Vagina (tissue), 2 donors: Measurements from ENCODE around the gene PSAP.

ENCODE experiments used
- POLR2A ChIP-seq, 2 donors: fragments of 450-650 bp; IDR thresholded peaks; one replicate each; pipeline ENCODE4 v1.6.1; 2017; ENCODE audit warnings: antibody characterized with exemption in 2 of 2, mild to moderate bottlenecking in 2 of 2, moderate library complexity in 2 of 2
- POLR2AphosphoS5 ChIP-seq, 2 donors: sonication (generic); formaldehyde crosslinking; IDR thresholded peaks; one replicate each; pipeline ENCODE4 v1.9.0; 2017; ENCODE audit warnings: antibody characterized with exemption in 2 of 2, mild to moderate bottlenecking in 2 of 2, low read depth in 1 of 2; ENCODE audit not compliant: insufficient read depth in 1 of 2
- TF ChIP-seq, protein P1 (sequence below), 3 experiments: fragments of 450-650 bp in 2 of 3; fragments of 200-600 bp in 1 of 3; sonication (generic) in 1 of 3; IDR thresholded peaks; one replicate each; pipeline ENCODE4 v1.5.1; 2017 to 2019; ENCODE audit warnings: antibody characterized with exemption in 3 of 3, mild to moderate bottlenecking in 2 of 3, moderate library complexity in 2 of 3

DNA sequence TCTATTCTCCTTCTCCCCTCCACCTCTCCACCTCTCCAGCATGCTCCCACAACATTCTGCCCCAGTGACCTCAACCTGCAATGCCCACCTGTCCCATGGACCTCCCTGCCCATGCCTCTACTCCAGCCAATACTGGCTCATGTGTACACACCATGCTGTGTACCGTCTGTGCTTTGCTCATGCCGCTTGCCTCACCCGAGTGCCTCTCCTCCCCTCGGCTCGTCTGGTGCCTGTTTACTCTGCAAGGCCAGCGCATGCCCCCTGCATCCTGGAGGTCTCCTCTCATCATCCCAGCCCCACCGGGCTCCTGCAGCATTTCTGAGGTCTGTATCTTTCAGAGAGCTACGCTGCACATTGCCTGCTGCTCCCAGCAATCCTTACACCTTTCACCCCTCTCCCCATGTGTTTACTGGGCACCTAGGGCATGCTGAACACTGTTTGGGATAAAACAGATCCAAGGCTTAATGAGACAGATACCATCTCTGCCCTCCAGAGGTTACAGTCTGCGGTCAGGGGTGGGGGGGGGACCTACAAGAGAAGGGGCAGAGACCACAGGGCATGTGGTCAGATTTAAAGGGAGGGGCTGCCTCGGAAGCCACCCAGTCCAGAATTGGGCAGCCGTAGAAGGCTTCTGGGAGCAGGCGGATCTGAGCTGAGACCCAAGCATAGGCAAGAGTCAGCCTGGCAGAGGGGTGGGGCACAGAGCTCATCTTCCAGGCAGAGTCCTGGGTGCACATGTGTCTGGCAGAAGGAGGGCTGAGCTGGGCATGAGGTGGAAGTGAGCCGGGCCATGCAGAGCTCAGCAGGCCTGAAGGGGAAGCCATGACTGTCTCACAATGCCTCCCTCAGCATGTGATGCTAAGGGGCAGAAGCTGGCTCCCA is 29.6 kb upstream of the PSAP start:
- TF ChIP-seq POLR2A (IDR thresholded peaks at IDR 0.05) = no peak
- TF ChIP-seq, protein P1, sequence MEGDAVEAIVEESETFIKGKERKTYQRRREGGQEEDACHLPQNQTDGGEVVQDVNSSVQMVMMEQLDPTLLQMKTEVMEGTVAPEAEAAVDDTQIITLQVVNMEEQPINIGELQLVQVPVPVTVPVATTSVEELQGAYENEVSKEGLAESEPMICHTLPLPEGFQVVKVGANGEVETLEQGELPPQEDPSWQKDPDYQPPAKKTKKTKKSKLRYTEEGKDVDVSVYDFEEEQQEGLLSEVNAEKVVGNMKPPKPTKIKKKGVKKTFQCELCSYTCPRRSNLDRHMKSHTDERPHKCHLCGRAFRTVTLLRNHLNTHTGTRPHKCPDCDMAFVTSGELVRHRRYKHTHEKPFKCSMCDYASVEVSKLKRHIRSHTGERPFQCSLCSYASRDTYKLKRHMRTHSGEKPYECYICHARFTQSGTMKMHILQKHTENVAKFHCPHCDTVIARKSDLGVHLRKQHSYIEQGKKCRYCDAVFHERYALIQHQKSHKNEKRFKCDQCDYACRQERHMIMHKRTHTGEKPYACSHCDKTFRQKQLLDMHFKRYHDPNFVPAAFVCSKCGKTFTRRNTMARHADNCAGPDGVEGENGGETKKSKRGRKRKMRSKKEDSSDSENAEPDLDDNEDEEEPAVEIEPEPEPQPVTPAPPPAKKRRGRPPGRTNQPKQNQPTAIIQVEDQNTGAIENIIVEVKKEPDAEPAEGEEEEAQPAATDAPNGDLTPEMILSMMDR (IDR thresholded peaks at IDR 0.05) = no peak
- no peak for TF ChIP-seq POLR2AphosphoS5 (IDR thresholded peaks at IDR 0.05; ENCODE audit: insufficient read depth in 1 of 2, low read depth in 1 of 2)
